ENCODE results near the gene IFT20.

IFT20 gene

GRCh38 chr17:28334666-28335200, 539 bp downstream of the IFT20 start:
- no peak for DNase-seq

DNA sequence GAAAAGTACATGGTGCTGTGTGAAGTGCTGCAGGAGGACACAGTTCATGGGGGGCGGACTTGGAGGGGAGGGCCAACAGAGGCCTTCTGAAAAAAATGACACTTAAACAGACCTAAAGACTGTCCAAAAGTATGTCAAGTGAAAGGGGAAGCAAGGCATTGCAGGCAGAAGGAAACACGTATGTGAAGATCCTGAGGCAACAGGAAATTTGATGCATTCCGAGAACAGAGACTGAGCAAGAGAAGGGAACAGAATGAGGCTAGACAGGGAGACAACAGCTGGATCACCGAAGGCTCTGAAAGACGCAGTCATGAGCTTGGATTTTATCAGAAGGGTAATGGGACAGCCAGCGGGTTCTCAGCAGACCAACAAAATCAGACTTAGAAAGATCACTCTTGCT, 1.1 kb downstream of the IFT20 start:
- DNase-seq = no peak

DNA sequence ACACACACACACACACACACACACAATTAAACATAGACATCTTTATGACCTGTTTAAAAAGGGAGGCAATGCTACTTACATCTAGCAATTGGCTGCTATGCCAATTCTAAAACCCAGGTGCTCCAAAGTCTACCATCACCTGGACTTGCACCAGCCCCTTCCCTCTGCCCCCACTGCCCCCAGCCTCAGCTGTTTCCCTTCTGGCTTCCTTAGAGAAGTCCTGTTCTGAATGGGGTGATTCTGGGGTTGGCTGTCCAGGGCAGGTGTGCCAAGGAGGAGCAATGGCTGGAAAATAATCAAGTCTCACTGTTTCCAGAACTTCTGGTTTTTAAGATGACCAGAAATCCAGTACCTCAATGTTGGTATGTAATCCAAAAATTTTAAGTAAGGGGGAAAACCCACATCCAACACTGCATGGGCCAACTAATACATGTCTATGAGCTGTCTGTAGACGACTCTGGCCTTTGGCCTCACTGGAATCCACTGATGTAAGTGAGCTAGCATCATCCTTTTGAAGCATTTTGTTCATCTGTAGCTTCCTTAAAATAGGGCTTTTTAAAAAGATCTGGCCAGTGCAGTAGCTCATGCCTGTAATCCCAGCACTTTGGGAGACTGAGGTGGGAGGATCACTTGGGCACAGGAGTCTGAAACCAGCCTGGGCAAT, 2.1 kb downstream of the IFT20 start:
- DNase-seq = no peak

DNA sequence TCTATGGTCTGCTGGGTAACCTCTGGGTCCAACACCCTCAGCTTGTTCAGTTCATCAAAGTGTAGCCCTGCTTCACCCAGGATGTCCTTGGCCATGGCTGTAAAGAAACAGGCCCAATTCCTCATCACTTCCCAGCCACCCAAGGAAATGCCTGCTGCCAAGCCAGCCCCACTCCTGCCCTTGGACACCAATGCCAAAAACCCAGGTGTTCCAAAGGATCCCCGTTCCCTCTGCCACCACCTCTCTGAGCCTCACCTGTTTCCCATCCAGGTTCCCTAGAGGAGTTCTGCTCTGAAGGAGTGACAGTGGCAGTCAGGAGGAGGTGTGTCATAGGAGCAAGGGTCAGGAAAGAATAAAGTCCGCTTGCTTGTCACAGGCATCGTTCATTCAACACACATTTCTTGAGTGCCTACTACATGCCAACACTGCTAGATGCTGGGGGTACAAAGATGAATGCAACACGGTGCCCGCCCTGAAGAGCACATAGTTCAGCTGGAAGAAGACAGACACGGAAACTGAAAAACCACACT, 3.3 kb downstream of the IFT20 start:
- no peak for DNase-seq

- DNase-seq = no peak
Observed at GRCh38 chr17:28330671-28331070, 4.6 kb downstream of the IFT20 start.

DNA sequence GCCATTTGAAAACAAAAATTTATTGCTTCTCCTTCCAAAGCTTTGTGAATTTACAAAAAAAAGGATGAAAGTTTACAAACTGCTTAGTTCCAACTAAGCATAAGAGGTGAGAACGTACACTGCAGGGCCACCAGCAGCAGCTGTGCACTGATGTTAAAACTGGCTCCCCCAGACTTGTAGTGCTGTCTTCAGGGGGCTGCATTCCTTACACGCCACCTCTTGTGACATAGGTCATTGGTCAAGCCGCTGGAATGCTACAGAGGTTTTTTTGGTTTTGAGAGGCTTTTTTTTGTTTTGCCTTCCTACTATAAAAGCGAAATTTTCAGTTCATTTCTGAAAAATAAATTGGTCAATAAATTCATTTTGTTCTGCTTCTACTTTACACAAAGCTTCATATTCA, 6.9 kb downstream of the IFT20 start:
- DNase-seq = no peak

DNA sequence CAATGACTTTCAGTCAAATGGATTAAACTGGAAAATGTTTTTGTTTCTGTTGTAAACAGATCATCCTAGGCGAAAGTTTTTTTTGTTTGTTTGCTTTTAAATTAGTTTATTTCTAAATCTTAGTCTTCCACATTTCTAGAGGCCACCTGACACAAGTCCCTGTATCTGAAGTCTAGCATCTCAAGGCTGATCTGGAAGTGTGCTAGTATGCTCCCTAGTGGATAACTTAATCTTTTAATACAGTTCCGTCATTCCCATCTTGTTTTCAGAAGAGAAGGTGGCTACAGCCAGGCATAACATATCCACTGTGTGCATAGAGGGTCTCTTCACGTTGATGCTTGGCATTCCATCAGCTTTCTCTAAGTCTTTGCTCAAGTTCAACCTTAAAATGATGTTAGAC, 7.6 kb downstream of the IFT20 start:
- DNase-seq = no peak

DNA sequence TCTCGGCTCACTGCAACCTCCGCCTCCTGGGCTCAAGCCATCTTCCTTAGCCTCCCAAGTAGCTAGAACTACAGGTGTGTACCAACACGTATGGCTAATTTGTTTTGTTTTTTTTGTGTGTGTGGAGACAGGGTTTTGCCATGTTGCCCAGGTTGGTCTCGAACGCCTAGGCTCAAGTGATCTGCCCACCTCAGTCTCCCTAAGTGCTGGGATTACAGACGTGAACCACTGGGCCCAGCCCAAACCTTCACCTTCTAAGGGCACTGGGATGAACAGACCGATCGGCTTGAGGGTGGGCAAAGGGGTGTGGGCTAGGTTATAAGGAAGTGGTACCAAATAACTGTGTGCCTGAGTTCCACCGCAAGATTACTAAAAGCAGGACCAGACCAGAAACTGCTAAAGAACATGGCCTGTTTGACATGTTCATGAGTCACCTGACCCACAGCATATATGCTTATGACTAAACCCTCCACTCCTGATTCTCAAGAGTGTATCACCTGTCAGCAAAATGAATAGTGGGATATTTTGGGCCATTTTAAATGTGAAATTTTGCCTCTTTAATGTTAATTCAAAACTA, 8.2 kb downstream of the IFT20 start:
- no peak for DNase-seq

DNA sequence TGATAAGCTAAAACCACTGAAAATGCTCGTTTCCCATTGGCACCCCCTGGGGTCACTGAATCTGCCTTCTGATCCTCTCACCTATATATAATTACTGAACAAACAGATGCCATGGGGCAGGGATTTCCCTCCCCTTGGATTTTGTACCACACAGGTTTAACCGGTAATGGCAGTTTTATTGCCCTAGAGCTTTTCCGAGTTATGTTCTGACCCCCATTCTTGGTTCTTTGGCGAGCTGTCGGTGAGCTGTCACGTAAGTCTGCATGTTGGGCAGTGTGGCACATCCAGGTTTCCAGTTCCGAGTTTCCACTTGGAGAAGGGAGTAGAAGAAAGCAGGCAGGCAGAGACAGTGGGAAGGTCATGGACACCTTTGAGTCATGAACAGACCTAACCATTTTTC, 9.2 kb downstream of the IFT20 start:
- no peak for DNase-seq

DNA sequence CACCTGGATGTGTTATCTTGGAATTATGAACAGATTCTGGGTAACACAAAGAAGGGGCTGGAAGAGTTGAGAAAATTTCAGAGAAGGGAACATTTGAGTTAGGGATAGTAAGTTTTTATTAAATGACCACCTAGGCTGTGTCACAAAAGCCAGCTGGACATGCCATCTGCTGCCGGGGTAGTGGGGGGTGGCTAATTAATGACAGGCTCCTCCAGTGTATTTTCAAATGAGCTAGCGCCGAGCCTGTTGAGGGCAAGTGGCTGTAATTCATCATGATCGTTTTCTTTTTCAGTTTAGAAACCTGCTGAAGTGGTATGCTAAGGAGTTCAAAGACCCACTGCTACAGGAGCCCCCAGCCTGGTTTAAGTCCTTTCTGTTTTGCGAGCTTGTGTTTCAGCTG, 10.1 kb downstream of the IFT20 start:
- DNase-seq = no peak

DNA sequence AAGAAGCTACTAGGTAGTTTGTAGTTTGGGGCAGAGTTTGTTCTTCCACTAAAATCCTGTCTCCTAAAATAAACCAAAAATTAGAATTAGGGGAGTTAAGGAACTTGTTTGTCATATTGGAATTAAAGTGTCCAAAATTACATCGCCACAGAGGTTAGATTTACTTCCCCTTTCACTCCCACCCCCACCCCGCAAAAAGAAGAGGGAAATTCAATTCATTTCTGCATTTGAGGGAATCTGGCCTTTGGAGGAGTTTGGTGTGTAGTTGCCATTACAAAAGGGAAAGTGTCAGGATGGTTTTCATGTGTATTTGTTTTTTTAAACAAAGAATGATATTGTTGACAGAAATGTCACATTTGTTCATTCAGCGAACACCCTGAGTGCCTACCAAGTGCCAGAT, 10.5 kb downstream of the IFT20 start:
- no peak for DNase-seq

DNA sequence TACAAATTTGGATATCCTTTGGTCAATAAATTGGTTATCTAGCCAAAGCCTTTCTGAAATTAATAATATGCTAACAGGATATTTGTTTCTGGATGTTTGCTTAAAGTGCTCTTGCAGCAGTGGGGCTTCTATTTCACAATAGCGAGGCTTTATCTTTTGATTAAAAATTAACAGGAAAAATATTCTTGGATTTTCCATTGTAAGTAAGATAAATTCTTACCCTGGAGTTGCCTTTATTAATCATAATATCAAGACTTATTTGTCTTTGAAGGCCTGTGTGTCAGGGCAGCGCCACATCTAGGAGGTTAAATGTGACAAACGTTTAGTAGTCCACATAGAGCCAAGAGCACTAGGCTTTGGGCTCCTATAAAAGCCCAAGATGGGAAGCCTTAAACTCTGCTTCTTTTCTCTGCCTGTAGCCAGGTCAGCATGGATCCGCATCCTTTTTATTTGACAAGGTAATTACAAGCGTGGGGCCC, 11.0 kb downstream of the IFT20 start:
- no peak for DNase-seq

DNA sequence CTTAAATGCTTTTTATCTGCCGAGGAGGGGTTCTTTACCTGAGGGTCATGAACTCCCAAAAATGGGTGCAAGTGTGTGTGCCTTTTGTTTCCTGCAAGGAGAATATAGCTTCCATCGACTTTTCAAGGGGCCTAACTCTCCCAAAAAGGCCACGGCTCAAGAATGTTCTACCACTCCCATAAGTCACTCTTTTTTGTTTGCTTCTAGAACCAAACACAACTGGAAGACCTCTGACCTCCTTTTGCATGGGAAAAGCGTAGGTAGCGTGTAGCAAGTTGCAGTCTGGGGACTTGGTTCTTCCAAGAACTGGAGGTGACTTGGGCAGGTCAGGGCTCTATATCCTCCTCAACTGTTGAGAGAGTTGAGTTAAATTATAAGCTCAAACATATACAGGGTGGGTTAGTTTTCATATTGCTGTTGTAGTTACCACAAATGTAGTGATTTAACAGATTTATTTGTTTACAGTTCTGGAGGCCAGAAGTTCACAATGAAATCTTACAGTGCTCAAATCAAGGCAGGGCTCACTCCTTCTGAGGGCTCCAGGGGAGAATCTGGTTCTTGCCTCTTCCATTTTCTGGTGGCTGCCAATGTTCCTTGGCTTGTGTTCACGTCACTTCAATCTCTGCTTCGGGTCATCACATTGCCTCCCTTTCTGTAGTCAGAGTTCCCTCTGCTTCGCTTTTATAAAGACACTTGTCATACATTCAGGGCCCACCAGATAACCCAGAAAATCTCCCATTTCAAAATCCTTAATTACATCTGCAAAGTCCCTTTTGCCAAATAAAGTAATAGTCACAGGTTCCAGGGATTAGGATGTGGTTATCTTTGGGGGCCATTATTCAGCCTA, 14.8 kb downstream of the IFT20 start:
- no peak for DNase-seq

GRCh38 chr17:28319598-28319935, 15.7 kb downstream of the IFT20 start:
- DNase-seq = no peak

DNA sequence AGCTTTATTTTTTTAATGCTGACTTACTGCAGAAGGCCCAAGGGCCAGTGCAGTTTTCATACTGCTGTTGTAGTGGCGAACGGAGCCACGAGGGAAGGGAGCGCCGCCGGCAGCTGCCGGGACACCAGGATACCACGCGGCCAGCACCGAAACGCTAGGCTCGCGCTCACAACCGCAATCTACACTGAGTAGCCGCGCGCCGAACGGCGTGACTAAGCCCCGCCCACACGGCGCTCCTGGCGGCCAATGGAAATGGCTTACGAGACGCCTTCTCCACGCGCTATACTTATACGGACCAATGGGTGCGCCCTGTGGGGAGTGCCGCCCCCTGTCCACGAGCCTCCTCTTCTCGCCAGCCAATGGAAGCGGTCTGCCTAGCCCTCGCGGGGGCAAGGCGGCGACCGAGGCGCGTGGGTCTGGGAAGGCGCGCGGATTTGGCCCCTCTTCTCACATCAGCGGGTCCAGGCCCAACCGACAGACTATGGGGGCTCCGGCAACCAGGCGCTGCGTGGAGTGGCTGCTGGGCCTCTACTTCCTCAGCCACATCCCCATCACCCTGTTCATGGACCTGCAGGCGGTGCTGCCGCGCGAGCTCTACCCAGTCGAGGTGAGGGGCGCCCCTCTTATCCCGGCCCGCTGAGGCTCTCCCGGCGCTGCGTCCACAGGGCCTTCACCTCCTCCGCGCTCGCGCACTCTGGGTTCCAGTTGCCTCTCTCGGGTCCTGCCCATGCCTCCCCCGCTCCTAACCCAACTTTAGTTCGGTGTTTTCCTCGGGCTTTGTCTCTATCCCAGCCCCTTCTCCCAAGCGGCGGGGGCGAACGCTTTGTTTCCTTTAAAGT, 16.3 kb downstream of the IFT20 start, which contains the start of gene TMEM97:
TSS of gene TMEM97 (plus strand) at position 442 of the 839 bp plus-strand sequence. CDS start at position 482, 40 bp downstream.
- DNase-seq = peak; percentile 96

- DNase-seq = no peak
Observed at GRCh38 chr17:28317966-28318758, 17.1 kb downstream of the IFT20 start.

DNA sequence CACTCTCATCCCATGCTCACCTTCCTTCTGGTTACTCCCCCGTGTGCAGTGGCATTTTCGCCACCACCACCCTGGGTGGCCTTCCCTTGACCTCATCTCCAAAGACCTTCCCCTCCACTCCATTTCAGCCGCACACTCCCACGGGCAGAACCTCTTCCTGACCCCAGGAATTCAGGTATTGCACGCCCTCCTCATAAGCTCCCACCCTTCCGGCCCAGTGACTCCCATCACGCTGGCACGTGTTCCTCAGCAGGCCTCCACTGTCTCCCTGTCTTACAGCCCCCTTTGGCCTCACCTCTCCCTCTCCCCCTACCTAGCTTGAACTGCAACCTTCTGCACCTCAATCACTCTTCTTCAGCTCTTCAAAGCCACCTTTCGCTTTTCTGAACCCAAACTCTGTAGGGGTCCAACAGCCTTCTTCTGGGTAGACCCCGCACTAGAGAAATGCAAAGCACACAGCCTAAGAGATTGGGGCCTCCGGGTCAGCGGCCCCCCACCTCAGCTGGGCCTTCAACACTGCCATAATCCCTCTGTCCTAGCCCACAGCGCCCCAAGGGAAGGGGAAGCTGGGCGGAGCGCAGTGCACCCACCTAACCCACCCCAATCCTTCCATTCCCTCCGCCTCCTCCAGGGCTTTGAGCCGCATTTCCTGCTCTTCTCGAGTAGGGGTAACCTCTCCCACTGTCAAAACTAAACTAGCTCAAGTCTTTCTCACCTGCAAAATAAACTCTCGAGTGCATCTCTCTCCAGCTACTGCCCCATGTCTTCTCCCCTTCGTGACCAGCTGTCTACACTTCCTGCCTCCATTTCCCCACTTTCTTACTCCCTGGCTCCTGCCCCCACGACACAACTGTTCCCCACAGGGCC, 17.9 kb downstream of the IFT20 start:
- no peak for DNase-seq

DNA sequence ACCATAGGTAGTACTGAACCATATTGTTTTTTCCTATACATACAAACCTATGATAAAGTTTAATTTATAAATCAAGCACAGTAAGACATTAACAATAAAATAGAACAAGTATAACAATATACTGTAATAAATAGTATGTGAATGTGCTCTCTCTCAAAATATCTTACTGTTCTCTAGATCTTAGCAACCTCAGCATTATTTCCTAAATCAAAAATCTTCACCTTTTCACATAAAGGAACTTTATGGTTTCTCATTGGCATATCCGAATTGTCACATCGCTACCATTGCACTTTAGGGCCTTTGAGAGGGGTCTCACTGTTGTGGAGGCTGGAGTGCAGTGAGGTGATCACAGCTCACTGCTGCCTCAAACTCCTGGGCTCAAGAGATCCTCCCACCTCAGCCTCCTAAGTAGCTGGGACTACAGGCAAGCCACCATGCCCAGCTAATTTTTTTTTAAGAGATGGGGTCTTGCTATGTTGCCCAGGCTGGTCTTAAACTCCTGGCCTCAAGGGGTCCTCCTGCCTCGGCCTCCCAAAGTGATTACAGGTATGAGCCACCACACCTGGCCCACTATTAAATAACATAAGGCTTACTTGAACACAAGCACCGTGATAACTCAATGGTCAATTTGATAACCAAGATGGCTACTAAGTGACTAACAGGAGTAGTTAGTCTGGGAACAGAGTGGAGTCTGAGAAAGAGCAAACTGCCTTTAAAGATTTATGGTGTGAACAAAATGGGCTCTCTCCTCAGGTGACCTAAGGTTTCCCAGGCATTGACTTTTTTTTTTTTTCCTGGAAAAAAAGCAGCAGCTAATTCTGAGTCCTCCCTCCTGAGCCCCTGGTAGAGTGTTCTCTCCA, 19.2 kb downstream of the IFT20 start:
- no peak for DNase-seq

- no peak for DNase-seq
Observed at GRCh38 chr17:28313841-28314240, 21.4 kb downstream of the IFT20 start.

All from CD4-positive, alpha-beta T cell treated with Interleukin-6 for 4 hours (primary cell).